DND-41 (cell line): ENCODE data around the gene PDZRN3.
"Not testable (repeated sequence)": the region's sequence is repeated elsewhere in the genome, so short reads cannot be mapped to it uniquely, and the experiment has no call there.

Source experiments
- EZH2 ChIP-seq: IDR thresholded peaks from 3 replicates; pipeline ENCODE4 v1.6.1; 2012; ENCODE audit warnings: borderline replicate concordance, low read depth, mild to moderate bottlenecking, moderate library complexity, low read length, inconsistent platforms; ENCODE audit not compliant: severe bottlenecking
- TF ChIP-seq, protein P1 (sequence below): IDR thresholded peaks from 2 replicates; pipeline ENCODE4 v1.5.1; 2012; ENCODE audit warnings: borderline replicate concordance, low read length, moderate library complexity, mild to moderate bottlenecking; ENCODE audit not compliant: poor library complexity, severe bottlenecking; ENCODE audit errors: extremely low read depth

DNA sequence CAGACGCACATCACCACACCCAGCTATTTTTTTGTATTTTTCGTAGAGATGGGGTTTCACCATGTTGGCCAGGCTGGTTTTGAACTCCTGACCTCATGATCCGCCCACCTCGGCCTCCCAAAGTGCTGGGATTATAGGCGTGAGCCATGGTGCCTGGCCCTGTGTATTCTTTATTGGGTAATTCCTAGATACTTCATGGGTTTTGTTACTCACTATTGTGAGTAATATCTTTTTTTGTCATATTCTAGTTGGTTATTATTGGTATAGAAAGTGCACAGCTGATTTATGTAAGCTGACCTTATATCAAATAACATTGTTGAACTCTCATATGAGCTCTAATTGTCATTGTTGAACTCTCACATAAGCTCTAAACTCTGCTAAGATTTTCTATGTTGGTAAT lies 160.6 kb downstream of the PDZRN3 start:
- TF ChIP-seq, protein P1, sequence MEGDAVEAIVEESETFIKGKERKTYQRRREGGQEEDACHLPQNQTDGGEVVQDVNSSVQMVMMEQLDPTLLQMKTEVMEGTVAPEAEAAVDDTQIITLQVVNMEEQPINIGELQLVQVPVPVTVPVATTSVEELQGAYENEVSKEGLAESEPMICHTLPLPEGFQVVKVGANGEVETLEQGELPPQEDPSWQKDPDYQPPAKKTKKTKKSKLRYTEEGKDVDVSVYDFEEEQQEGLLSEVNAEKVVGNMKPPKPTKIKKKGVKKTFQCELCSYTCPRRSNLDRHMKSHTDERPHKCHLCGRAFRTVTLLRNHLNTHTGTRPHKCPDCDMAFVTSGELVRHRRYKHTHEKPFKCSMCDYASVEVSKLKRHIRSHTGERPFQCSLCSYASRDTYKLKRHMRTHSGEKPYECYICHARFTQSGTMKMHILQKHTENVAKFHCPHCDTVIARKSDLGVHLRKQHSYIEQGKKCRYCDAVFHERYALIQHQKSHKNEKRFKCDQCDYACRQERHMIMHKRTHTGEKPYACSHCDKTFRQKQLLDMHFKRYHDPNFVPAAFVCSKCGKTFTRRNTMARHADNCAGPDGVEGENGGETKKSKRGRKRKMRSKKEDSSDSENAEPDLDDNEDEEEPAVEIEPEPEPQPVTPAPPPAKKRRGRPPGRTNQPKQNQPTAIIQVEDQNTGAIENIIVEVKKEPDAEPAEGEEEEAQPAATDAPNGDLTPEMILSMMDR = not testable (repeated sequence)
- not testable (repeated sequence) for TF ChIP-seq EZH2
